Epithelial cell of proximal tubule (primary cell): ENCODE data around the gene CIART. TPM values are rescaled to one million over a fixed set of nuclear protein-coding genes. Genes with fewer than 3 reads are reported as not detected.
"Not testable (repeated sequence)": the region's sequence is repeated elsewhere in the genome, so short reads cannot be mapped to it uniquely, and the experiment has no call there.

Source experiments
- DNase-seq: peaks from one replicate; pipeline ENCODE4 v3.0.0-alpha.2; 2011; ENCODE audit warnings: low read depth
- H3K4me3 ChIP-seq: 2 replicates; pipeline ENCODE4 v1.5.1; 2011; ENCODE audit warnings: low read depth, mild to moderate bottlenecking, low read length
- CTCF ChIP-seq: conservative IDR thresholded peaks from 2 replicates; pipeline ENCODE4 v1.5.1; 2012; ENCODE audit warnings: low read depth, mild to moderate bottlenecking, low read length
- total RNA-seq: library from RNA; depleted of rRNA; stranded (reverse); fragments of >200 nt; gene quantifications from 2 replicates; pipeline ENCODE4 v1.2.3, GENCODE V29; 2015

CIART gene
- total RNA-seq, 1 donor from 2014 or later, result 3.6 TPM

GRCh38 chr1:150309758-150310508 is 27.6 kb downstream of the CIART start:
- DNase-seq, result no peak
- TF ChIP-seq CTCF, result no peak
- no peak overlapping the region for H3K4me3 ChIP-seq

GRCh38 chr1:150311762-150312161 is 29.4 kb downstream of the CIART start:
- no peak for DNase-seq
- no peak for TF ChIP-seq CTCF
- no peak overlapping the region for H3K4me3 ChIP-seq

GRCh38 chr1:150314691-150315090 is 32.3 kb downstream of the CIART start:
- not testable (repeated sequence) for DNase-seq, H3K4me3 ChIP-seq

GRCh38 chr1:150320667-150320978 is 38.3 kb downstream of the CIART start:
- no peak for DNase-seq
- H3K4me3 ChIP-seq, result peak overlapping the region; percentile 84
- no peak for TF ChIP-seq CTCF

- no peak for TF ChIP-seq CTCF
- peak overlapping the region; percentile 84 for H3K4me3 ChIP-seq
- no peak for DNase-seq
These were observed 39.4 kb downstream of the CIART start for GRCh38 chr1:150321826-150322166.

- H3K4me3 ChIP-seq, result peak overlapping the region; percentile 84
- TF ChIP-seq CTCF, result no peak
- no peak for DNase-seq
These were observed 40.0 kb downstream of the CIART start for GRCh38 chr1:150322310-150322709.

GRCh38 chr1:150332651-150333290 is 50.4 kb downstream of the CIART start:
- H3K4me3 ChIP-seq, result no peak overlapping the region
- no peak for TF ChIP-seq CTCF

More at GRCh38 chr1:150332651-150333290, 50.4 kb downstream of the CIART start:
- DNase-seq, result no peak

Other genes starting within 250 kb of the CIART start
- 12.5 and 26.9 TPM in 2 replicates for gene VPS45, start 214.8 kb upstream of the CIART start, total RNA-seq
- 56.1 and 68.4 TPM in 2 replicates for gene PLEKHO1, start 132.6 kb upstream of the CIART start, total RNA-seq
- 42.2 and 55.3 TPM in 2 replicates for gene ANP32E, start 46.4 kb upstream of the CIART start, total RNA-seq
- not detected in 2 replicates for gene CA14, start 24.8 kb upstream of the CIART start, total RNA-seq
- gene APH1A, start 13.5 kb upstream of the CIART start, total RNA-seq, result 135 and 136 TPM in 2 replicates
- gene C1orf54, start 9.8 kb upstream of the CIART start, total RNA-seq, result 0.29 and 20.8 TPM in 2 replicates
- gene MRPS21, start 11.3 kb downstream of the CIART start, total RNA-seq, result 55.5 and 76.9 TPM in 2 replicates
- gene PRPF3, start 39.0 kb downstream of the CIART start, total RNA-seq, result 24.2 and 35.6 TPM in 2 replicates
- gene RPRD2, start 81.6 kb downstream of the CIART start, total RNA-seq, result 8.1 and 8.6 TPM in 2 replicates
- 20.5 and 23.9 TPM in 2 replicates for gene TARS2, start 204.9 kb downstream of the CIART start, total RNA-seq
- 5.7 and 13.1 TPM in 2 replicates for gene ECM1, start 225.6 kb downstream of the CIART start, total RNA-seq
- not detected in 2 replicates for gene FALEC, start 233.2 kb downstream of the CIART start, total RNA-seq